Large intestine (tissue), 3 donors: ENCODE measurements around the gene ARFGAP3. TPM values are rescaled to one million over a fixed set of nuclear protein-coding genes. Genes with fewer than 3 reads are reported as not detected.

Experiments used
- DNase-seq, 2 donors: peaks; one replicate each; pipeline versions ENCODE4 v3.0.0 to v3.0.0-alpha.2; 2013
- H3K27ac ChIP-seq: one replicate; pipeline ENCODE4 v1.5.1; 2013; ENCODE audit warnings: low read length
- H3K27me3 ChIP-seq: 2 replicates; pipeline ENCODE4 v1.6.1; 2013; ENCODE audit warnings: low read length; ENCODE audit not compliant: control insufficient read depth, insufficient read depth
- H3K36me3 ChIP-seq: 2 replicates; pipeline ENCODE4 v1.6.1; 2013; ENCODE audit warnings: low read length; ENCODE audit not compliant: control insufficient read depth, insufficient read depth
- H3K4me1 ChIP-seq: one replicate; pipeline ENCODE4 v1.6.1; 2013; ENCODE audit warnings: low read length; ENCODE audit not compliant: control insufficient read depth, insufficient read depth
- H3K4me3 ChIP-seq: one replicate; pipeline ENCODE4 v1.5.1; 2013; ENCODE audit warnings: low read length
- H3K9me3 ChIP-seq: one replicate; pipeline ENCODE4 v1.6.1; 2013; ENCODE audit warnings: mild to moderate bottlenecking, low read depth, low read length, moderate library complexity; ENCODE audit not compliant: control insufficient read depth
- WGBS: methylation state at CpG from one replicate; pipeline ENCODE4 v1.1.5; 2013; ENCODE audit warnings: low lambda C conversion rate; ENCODE audit not compliant: insufficient coverage; 5-methylcytosine and 5-hydroxymethylcytosine counted together
- polyA plus RNA-seq: library from polyadenylated mRNA; unstranded; fragments of 120-200 nt; gene quantifications from one replicate; pipeline ENCODE4 v1.2.1, GENCODE V29; 2013

Gene ARFGAP3
- polyA plus RNA-seq, 1 donor = 70.8 TPM

DNA sequence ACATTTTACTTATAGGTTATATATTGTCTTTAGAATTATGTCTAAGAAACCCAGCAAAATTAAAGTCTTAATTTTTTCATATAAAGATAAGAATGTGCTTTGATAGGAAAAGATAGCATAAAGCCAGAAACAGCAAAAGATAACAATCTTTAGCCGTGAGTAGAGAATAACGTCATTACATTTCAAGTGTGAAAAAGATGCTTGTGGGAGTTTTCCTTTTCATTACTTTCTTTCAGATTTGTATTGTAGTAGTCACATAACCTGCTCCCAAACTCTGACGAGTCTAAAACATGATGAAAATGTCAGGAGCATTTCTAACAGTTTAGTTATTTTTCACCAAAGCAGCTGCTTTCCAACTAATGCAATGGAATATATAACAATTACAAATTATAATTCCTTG, 31.3 kb downstream of the ARFGAP3 start:
- no peaks in the 10 kb centered on the region for H3K9me3 ChIP-seq
- no peak overlapping the region for H3K4me3 ChIP-seq
- H3K4me1 ChIP-seq = no peaks in the 10 kb centered on the region
- DNase-seq = no peak
- peaks cover 70% of the 10 kb centered on the region for H3K36me3 ChIP-seq
- no peaks in the 10 kb centered on the region for H3K27me3 ChIP-seq
- WGBS = 85% methylated on average over 2 of the region's 3 CpGs
- no peak overlapping the region for H3K27ac ChIP-seq

DNA sequence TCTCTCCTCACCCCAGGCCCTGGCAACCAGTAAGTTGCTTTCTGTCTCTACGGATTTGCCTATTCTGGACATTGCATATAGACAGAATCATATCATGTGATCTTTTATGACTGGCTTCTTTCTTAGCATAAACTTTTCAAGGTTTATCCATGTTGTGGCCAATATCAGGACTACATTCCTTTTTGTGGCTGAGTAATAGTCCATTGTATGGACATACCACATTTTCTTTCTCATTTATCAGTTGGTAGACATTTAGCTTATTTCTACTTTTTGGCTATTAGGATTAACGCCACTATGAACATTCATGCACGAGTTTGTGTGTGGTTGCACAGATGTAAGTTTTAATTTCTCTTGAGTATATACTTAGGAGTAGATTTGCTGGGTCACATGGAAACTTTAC, 35.7 kb downstream of the ARFGAP3 start:
- no peak overlapping the region for H3K27ac ChIP-seq
- WGBS = 100% methylated on average over 1 of the region's 3 CpGs
- no peaks in the 10 kb centered on the region for H3K27me3 ChIP-seq
- peaks cover 45% of the 10 kb centered on the region for H3K36me3 ChIP-seq
- no peaks in the 10 kb centered on the region for H3K4me1 ChIP-seq
- H3K4me3 ChIP-seq = no peak overlapping the region
- no peak for DNase-seq
- no peaks in the 10 kb centered on the region for H3K9me3 ChIP-seq

DNA sequence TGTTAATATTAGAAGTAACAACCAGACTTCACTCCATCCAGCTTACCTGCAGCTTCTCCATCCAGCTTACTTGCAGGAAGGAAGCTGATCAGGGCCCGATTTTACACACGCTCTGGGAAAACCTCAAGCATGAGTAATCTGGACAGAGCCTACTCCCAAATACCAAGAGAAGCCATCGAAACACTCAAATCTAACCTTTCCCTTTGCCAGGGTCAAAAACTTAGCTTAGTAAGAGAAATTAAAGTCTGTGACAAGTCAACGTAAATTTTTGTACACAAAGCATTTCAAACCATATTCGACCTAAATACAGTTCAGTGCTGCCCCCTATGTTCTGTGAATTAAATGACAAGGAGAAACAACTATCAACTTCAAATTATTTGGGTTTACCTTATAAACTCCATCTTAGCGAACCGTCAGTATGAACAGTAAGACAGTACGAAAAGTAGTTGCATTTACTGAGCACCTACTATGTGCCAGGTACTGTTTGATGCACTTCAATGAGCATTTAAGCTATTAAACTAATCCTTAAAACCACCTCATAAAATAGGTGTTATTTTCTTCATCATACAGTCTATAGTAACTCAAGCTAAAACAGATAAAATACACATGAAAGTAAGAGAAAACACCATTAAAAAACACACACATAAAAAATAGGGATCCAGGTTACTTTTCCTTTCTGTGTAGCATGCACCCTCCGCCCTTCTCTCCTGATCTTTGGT, 36.9 kb downstream of the ARFGAP3 start:
- 20% methylated on average over 1 of the region's 9 CpGs for WGBS
- Histone ChIP-seq H3K9me3 (no peaks in the 10 kb centered on the region), H3K36me3 (peaks cover 45% of the 10 kb centered on the region), H3K27me3 (no peaks in the 10 kb centered on the region), H3K4me1 (no peaks in the 10 kb centered on the region), H3K4me3 (no peak overlapping the region), H3K27ac (no peak overlapping the region)
- peak in 1 of 2 donors; percentile 28 for DNase-seq

DNA sequence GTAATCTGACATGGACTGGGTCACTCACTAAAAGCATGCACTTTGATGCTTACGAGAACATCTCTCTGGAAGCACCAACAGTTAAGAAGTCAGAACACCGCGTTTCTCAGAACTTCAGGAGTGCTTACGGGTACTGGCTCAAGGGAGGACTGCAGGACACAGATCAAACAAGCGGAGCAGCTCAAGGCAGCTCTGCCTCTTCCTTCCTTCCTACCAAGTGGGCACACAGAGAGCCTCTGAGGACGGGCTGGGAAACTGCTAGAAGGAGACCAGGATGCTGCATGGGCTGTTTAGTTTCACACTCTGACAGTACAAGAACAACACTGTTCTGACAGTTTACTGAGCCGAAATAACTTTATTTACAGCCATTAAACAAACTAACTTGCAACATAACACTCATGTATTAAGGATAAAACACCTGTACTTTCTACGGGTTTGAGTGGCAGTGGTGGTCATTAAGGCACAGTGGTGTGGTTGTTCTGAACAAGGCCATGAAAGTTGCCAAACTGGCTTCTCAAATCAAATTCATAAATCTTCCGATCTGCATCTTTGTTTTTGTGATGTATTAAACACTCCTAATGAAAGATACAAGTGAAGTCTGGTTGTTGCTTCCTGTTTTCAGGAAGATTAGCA, 37.5 kb downstream of the ARFGAP3 start:
- no peaks in the 10 kb centered on the region for H3K9me3 ChIP-seq
- WGBS = no CpG with 5 or more reads among the region's 9 CpGs
- DNase-seq = no peak
- H3K4me1 ChIP-seq = no peaks in the 10 kb centered on the region
- H3K36me3 ChIP-seq = peaks cover 40% of the 10 kb centered on the region
- H3K27ac ChIP-seq = no peak overlapping the region
- no peak overlapping the region for H3K4me3 ChIP-seq
- no peaks in the 10 kb centered on the region for H3K27me3 ChIP-seq

DNA sequence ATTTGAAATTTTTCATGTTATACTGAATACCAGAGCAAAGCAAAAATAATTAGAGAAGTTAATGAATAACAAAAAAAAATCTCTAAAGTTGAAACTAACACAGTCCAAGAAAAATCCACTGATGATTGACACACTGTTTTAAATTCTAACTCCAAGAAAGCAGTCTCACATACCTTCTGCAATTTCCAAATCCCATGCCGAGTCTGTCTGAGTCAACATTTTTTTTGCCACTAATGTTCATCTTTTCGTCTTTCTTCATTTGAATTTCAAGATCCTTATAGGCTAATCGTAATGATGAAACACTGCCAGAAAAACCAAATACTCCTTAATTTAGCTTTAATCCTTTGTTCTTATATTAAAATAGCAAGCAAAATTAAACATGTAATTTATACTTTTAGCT, 39.5 kb downstream of the ARFGAP3 start:
- WGBS = 96% methylated on average over 3 of the region's 3 CpGs
- H3K36me3 ChIP-seq = peaks cover 47% of the 10 kb centered on the region

DNA sequence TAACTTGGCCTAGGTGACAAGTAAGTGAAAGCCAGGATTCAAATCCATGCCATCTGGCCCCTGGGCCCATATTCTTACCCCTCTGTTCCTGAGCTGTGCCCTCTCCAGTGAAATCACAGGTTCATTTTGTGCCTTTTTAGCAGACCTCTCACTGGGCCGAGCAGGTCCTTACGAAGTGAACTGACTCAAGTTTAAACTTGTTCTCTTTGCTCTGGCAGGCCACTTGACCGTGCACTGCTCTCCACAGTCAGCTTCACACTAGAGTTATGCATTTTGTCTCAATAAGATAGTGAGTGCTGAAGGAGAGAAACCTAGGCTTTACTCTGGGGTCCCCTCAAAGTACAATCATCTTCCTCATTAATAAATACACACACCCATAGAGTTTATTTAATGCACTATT, 40.7 kb downstream of the ARFGAP3 start:
- DNase-seq = no peak
- 94% methylated on average over 3 of the region's 3 CpGs for WGBS
- no peaks in the 10 kb centered on the region for H3K4me1 ChIP-seq
- H3K27me3 ChIP-seq = no peaks in the 10 kb centered on the region
- no peaks in the 10 kb centered on the region for H3K9me3 ChIP-seq
- H3K4me3 ChIP-seq = no peak overlapping the region
- H3K27ac ChIP-seq = no peak overlapping the region
- H3K36me3 ChIP-seq = peaks cover 46% of the 10 kb centered on the region

More for the DNA sequence above, 39.5 kb downstream of the ARFGAP3 start:
- no peak overlapping the region for H3K27ac ChIP-seq
- DNase-seq = no peak
- H3K4me1 ChIP-seq = no peaks in the 10 kb centered on the region
- H3K27me3 ChIP-seq = no peaks in the 10 kb centered on the region
- no peaks in the 10 kb centered on the region for H3K9me3 ChIP-seq
- no peak overlapping the region for H3K4me3 ChIP-seq

DNA sequence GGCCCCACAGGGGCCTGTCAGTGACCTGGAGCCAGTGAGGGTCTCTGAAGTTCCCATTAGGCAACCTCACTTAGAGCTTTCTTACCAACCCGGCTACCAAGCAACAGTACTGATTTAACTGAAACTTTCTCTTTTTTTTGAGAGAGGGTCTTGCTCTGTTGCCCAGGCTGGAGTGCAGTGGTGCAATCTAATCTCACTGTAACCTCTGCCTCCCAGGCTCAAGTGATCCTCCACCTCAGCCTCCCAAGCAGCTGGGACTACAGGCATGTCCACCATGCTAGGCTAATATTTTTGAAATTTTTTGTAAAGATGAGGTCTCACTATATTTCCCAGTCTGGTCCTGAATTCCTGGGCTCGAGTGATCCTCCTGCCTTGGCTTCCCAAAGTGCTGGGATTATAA, 42.5 kb downstream of the ARFGAP3 start:
- Histone ChIP-seq H3K9me3 (no peaks in the 10 kb centered on the region), H3K4me1 (no peaks in the 10 kb centered on the region), H3K27ac (no peak overlapping the region), H3K4me3 (no peak overlapping the region), H3K36me3 (peaks cover 54% of the 10 kb centered on the region), H3K27me3 (no peaks in the 10 kb centered on the region)
- DNase-seq = no peak
- no CpG with 5 or more reads among the region's 2 CpGs for WGBS

DNA sequence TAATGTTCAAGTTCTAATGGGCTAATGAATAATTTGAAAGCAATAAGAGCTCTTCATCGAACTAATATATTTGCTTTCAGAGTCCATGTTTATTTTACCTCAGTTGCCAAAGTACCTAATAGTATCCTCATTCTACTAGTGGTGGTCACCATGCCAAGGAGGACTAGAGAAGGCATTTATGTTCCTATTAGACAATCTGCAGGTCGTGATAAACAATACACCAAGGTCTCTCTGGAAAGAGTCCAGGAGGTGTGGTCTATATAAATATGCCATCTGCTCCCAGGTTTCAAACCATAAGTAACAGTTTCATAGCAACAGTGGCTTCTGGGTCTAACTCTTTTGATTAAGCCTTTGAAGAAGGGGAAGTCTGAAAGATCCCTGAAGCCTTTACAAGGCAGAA, 42.9 kb downstream of the ARFGAP3 start:
- Histone ChIP-seq H3K4me1 (no peaks in the 10 kb centered on the region), H3K27ac (no peak overlapping the region), H3K27me3 (no peaks in the 10 kb centered on the region), H3K4me3 (no peak overlapping the region), H3K36me3 (peaks cover 55% of the 10 kb centered on the region), H3K9me3 (no peaks in the 10 kb centered on the region)
- no CpG with 5 or more reads among the region's 2 CpGs for WGBS
- DNase-seq = peak; percentile 12 to 55

DNA sequence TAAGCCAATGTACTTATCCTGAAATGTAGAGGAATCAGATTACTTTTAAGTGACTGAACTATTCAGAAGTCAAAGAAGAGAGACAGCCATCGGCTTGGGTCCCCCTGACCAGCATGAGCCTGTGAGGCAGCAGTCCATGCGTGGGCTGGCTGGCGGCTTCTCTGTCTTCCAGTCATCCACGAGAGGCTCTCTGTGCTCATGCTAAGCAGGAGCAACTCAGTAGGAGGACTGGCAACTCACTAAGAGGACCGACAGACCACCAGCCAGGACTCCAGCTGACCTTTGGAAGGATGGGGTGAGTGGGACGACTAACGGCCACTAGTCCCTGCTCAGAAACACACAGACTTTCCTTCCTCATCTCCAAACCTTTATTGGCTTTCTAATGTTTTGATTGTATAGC, 43.6 kb downstream of the ARFGAP3 start:
- 90% methylated on average over 2 of the region's 7 CpGs for WGBS
- Histone ChIP-seq H3K36me3 (peaks cover 60% of the 10 kb centered on the region), H3K27me3 (no peaks in the 10 kb centered on the region), H3K27ac (no peak overlapping the region), H3K4me3 (no peak overlapping the region), H3K9me3 (no peaks in the 10 kb centered on the region), H3K4me1 (no peaks in the 10 kb centered on the region)
- no peak for DNase-seq

DNA sequence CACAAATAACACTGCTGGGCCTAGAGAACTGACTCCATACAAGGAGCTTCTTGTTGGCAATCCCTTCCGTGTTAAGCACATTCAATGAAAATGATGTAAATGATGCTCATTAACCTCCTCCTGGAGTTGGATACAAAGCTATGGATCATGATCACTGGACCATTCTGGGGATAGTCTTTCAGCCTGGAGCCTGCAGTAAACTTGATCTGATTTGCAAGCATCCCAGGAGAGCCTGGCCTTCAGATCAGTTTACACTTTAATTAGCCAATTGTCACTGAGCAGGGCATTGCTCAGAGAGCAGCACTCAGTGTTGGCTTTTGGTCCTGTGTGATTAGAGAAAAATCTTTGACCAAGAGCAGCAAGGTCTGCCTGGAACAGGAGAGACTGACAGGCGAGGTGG, 45.6 kb downstream of the ARFGAP3 start:
- DNase-seq = no peak

DNA sequence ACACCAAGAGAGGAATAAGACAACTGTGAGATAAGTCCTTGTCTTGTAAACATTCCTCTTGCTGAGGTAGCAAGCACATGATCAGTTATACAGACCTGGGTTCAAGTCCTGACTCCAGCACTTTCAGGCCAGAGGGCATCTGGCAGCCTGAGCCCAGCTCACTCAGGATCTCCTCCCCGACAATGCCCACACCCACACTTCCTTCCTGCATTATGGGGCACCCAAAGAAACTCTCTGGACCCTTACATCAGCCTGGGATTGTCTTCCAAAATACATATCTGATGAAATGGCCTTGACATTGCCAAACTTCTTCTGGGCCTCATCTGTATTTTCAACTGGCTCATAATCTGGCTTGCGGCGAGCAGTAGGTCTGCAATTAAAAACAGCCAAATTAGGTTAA, 48.6 kb downstream of the ARFGAP3 start:
- peaks cover 80% of the 10 kb centered on the region for H3K36me3 ChIP-seq
- no peak overlapping the region for H3K27ac ChIP-seq

More for the DNA sequence above, 45.6 kb downstream of the ARFGAP3 start:
- Histone ChIP-seq H3K9me3 (no peaks in the 10 kb centered on the region), H3K4me1 (no peaks in the 10 kb centered on the region), H3K36me3 (peaks cover 76% of the 10 kb centered on the region), H3K27me3 (no peaks in the 10 kb centered on the region), H3K4me3 (no peak overlapping the region), H3K27ac (no peak overlapping the region)
- no CpG with 5 or more reads among the region's 2 CpGs for WGBS

More for the DNA sequence above, 48.6 kb downstream of the ARFGAP3 start:
- no peaks in the 10 kb centered on the region for H3K27me3 ChIP-seq
- no CpG with 5 or more reads among the region's 3 CpGs for WGBS
- no peaks in the 10 kb centered on the region for H3K4me1 ChIP-seq
- no peak for DNase-seq
- no peaks in the 10 kb centered on the region for H3K9me3 ChIP-seq
- H3K4me3 ChIP-seq = no peak overlapping the region
